GM21390 (cell line): Measurements from ENCODE around the gene SGMS1.
"Not testable (repeated sequence)": the region's sequence is repeated elsewhere in the genome, so short reads cannot be mapped to it uniquely, and the experiment has no call there.

Experiments
- ATAC-seq: cut with Tn5 transposase; IDR thresholded peaks from one replicate; pipeline ENCODE4 v1.9.1; 2021; ENCODE audit not compliant: unreplicated experiment

SGMS1 gene

DNA sequence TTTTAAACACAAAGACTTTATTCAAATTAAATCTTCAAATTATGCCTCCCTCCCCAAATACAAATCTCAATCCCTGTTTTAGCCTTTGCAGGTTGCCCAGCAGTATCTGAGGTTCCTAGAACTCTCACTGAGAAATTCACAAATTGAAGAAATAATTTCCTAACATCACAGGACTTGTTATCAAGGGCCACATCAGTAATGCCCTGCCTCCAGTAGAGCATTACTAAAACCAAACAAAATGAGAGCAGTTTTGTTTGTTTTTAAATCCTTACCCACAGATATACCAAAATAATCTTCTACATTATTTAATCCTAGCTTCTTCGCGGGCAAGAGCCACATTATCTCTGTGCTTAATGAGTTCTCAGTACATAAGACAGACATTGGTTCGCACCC, 152.2 kb downstream of the SGMS1 start:
- no peak for ATAC-seq

GRCh38 chr10:50470798-50471582, 152.8 kb downstream of the SGMS1 start:
- ATAC-seq: peak; percentile 3

GRCh38 chr10:50470345-50470744, 153.4 kb downstream of the SGMS1 start:
- ATAC-seq: peak; percentile 59

DNA sequence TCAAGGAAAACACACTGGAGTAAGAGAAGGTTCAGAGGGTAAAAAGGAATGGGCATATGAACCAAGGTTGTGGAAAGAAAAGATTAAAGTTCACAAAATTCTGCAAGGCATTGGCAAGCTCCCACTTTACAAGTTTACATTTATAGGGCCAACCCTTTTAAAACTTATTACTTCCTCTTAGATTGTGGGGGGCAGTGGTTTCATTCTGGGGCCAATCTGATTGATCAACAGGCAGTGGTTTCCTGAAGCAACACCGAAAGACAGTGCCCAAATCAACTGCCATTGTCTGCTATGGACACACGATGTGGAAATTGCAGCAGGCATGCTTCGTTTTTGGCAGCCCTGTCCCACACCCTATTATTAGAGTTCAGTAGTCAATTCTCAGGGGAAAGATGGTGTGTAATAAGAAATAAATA, 154.0 kb downstream of the SGMS1 start:
- ATAC-seq: no peak

DNA sequence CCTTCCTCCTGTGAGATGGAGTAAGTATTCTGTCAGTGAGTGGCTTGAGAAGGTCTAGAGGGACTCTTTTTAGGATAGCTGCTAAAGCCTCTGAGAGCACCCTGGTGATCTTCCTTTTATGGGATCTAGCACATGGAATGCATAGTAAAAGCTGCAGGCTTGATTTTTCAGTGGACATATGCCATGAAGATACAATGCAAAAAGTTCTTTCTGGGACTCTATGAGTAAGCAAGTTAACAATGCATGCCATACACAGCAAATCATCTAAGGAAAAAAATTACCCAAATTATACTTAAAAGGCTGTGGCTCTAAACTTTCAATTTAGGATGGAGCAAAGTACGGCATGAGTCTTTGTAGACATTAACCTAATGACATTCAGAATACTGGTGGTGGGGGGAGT, 154.5 kb downstream of the SGMS1 start:
- no peak for ATAC-seq

DNA sequence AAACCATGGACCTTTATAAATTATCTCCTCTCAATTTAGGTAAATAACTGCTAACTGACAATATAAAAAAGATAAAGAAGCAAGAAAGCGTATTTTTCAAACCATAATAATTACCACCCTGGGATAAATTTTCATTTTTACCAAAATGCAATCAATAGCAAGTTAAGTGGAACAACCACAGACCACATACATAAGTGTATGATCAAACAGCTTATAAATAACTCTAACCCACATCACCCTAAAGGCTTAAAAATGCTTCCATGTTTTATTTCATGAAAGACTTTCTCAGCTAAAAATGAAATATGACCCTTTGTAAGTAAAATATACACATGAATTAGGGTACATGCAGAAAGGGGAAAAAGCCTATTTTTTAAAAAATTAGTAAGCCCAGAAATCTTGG, 156.5 kb downstream of the SGMS1 start:
- no peak for ATAC-seq

- no peak for ATAC-seq
These were observed 159.7 kb downstream of the SGMS1 start for GRCh38 chr10:50464004-50464409.

DNA sequence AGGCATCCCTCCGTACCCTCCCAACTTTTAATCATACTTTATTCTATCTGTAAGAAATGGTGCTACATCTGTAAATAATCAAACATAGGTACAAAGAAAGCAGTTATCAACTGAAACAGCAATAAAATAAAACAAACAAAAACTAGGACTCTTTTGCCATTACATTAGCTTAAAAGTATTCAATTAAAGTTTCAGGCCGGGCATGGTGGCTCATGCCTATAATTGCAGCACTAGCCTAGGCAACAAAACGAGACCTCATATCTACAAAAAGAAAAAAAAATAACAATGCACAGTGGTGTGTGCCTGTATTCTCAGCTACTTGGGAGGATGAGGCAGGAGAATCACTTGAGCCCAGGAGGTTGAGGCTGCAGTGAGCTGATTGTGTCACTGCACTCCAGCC, 161.9 kb downstream of the SGMS1 start:
- no peak for ATAC-seq

GRCh38 chr10:50461123-50461522, 162.6 kb downstream of the SGMS1 start:
- ATAC-seq: no peak

GRCh38 chr10:50456719-50457118, 167.0 kb downstream of the SGMS1 start:
- peak; percentile 33 for ATAC-seq

DNA sequence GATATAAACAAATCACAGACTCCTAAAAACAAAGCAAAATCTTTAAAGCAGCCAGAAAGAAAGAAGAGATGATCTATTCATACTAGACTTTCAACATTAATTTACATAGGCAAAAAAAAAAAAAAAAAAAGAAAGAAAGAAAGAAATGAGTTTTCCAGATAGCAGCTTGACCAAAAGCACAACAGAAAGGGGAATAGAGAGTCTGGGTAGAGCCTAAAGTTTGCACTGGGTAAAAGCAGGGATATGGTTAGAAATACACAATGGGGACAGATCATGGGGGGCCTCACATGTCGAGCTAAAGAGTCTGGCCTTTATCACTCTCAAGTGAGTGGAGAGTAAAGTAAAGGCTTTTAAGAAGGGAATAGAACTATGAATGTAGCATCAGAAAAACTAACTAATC, 169.8 kb downstream of the SGMS1 start:
- ATAC-seq: no peak

DNA sequence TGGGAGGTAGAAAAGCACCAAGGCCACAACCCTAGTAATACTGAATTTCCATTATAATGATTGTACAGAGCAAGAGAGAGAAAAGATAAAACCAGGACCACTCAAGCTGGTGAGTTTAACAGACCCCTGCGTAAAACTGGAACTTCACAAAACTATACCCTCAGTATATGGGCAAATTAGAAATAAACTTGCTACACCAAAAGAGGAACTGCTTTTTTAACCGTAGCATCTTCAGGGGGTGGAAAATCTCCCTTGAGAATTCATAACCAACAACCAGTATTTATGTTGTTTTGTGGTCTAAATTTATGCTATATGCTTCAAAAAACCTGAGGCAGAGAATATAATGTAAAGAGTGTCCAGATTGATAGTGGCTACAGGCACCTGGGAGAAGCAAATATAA, 171.2 kb downstream of the SGMS1 start:
- ATAC-seq: peak; percentile 41

DNA sequence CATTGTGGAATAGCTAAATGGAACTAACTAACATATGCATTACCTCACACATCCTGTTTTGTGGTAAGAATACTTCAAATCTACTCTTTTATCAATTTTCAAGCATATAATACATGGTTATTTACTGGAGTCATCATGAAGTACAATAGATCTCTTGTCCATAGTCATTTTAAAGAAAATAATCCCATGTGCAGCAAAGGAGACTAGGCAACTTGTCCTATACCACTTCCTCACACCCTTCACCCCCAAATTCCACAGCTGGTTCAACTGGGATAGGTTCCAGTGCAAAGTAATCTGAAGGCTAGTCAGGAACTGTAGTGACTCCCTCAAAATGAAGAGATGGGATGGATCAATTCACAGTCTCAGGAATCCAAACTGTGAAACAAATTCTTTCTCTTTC, 176.1 kb downstream of the SGMS1 start:
- no peak for ATAC-seq

DNA sequence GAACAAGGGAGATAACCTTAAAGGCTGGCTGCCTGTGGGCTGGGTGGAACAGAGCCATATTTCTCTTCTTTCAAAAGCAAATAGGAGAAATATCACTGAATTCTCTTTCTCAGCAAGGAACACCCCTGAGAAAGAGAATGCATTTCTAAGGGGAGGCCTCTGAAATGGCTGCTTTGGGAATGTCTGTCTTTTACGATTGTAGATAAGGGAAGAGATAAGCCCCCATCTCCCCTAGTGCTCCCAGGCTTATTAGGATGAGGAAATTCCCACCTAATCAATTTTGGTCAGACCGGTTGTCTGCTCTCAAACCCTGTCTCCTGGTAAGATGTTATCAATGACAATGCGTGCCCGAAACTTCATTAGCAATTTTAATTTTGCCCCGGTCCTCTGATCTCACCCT, 178.0 kb downstream of the SGMS1 start:
- ATAC-seq: not testable (repeated sequence)

DNA sequence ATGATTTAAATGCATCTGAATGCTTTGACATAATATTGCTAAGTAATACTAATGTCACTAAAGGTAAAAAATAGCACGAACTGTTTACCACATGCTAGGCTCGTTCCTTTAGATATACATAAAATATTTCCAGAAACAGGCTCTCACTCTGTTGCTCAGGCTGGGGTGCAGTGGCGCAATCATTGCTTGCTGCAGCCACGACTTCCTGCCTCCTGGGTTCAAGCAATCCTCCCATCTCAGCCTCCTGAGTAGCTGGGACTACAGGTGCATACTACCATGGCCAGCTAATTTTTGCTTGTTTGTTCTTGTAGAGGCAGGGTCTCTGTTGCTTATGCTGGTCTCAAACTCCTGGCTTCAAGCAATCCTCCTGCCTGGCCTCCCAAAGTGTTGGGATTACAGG, 183.3 kb downstream of the SGMS1 start:
- no peak for ATAC-seq

GRCh38 chr10:50439806-50440205, 183.9 kb downstream of the SGMS1 start:
- no peak for ATAC-seq

DNA sequence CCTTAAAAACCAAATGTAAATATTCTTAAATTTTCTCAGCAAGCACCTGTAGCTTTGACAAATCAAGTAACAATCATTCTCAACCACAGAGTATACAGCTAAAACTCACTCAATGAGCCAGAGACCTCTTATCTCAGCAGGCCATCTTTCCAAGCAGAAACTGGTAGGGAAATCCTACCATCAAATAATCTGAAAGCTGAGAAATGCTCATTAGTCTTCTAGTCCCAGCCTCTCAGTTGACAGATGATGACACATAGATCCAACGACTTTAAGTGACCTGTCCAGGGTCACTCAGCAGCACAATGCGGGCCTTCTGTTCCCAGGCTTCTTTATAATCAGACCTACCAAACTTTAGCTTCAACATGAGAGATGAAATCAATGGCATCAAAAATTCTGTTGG, 184.6 kb downstream of the SGMS1 start:
- ATAC-seq: no peak

DNA sequence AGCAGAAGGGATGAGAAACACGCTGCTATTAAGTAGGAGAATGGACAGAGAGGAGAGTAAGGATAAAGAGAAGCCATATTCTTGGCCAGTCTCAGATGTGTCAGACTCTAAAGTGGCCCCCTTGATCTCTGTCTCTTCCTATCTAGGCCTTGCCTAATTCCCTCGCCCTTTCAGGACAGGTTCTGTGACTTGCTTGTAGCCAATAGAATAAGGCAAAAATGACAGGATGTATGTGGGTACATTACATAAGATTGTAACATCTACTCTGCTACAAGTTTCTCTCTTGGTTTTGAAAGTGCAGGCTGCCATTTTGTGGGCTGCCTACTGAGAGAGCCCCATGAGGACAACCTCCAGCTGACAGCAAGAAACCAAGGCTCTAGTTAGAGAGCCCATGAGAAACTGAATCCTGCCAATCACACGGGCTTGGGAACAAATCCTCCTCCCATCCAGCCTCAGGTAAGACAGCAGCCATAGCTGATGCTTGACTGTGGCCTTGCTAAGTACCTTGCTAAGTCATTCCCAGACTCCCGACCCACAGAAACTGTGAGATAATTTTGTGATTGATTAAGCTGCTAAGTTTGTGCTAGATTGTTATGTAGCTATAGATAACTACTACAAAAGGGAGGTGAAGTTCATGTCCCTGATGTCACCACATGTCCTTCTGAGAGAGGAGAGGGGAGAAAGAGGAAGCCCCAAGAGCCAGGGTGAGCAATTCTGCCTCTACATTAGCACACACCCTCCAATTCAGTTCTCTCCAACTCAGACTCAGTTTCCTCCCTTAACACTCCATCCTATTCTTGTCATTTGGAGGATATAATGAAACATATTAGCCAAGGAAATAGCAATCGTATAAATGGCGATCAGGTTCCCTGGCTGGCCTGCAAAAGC, 185.5 kb downstream of the SGMS1 start:
- ATAC-seq: peak; percentile 53

DNA sequence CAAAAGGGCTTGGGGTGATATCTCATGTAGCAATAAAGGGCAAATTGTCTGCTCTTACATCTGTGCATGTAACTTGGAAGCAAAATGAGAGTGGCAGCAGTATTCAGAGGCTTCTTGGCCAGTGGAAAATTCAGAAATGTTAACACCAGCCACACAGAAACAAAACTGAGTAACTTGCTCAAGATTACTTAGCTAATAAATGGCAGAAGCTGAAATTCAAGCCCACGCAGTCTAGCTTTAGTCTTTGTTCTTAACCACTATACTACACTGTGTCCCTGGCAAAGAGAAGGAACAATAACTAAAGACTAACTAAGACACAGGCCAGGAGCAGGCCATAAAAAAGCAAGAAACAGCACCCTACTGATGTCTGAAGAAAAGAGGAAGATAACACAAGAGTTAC, 186.5 kb downstream of the SGMS1 start:
- no peak for ATAC-seq

DNA sequence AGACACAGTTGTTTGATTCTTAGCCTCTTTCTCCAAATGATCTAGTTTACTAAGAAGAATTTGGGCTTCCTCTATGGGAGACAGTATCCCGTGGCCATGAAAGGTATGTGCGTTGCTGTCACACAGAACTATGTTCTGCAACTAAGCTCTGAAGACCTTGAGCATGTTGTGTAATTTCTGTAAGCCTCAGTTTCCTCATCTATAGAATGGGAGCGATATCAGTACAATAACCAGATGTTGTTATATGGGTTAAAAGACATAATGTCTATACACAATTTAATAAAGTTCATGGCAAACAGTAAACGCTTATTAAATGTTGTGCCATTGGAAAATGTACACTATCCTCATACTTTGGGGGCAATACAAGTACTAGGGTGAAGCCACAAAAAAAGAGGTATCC, 187.0 kb downstream of the SGMS1 start:
- no peak for ATAC-seq

GRCh38 chr10:50432211-50433009, 191.3 kb downstream of the SGMS1 start:
- peak; percentile 57 for ATAC-seq
